ENCODE data around the gene SND1. TPM values are rescaled to one million over a fixed set of nuclear protein-coding genes. Genes with fewer than 3 reads are reported as not detected.

Gene SND1
- total RNA-seq, 2 experiments from 2014 or later, result 169 to 174 TPM

DNA sequence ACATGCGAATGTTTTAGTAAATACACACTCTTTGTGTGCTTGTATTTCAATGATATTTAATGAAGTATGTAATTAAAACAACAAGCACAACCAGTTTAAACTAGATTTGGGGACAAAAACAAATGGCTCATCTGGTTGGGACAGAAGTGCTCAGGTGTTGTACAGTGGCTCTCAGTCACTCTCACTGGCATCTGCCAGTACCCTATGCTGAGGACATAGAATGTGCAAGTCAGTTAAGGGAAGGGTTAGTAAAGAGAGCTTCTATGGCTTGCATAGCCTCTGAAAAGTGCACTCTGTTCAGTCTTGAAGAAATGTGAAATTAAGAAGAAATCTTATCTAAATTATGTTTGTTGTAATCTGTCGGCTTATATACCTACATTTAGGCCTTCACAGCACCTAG lies 196.2 kb downstream of the SND1 start:
- Mint-ChIP-seq H3K9me3 (ENCODE audit: insufficient read depth) (no peaks in the 10 kb centered on the region), H3K4me1 (ENCODE audit: low read depth) (peaks cover 21% of the 10 kb centered on the region), H3K27ac (no peak overlapping the region), H3K4me3 (no peak overlapping the region), H3K36me3 (ENCODE audit: low read depth) (peaks cover 44% of the 10 kb centered on the region), H3K27me3 (ENCODE audit: low read depth) (no peaks in the 10 kb centered on the region)
- ChIA-PET POLR2A (no interaction called here), CTCF (no interaction called here)
- DNase-seq, result no peak
- no peak for ATAC-seq

DNA sequence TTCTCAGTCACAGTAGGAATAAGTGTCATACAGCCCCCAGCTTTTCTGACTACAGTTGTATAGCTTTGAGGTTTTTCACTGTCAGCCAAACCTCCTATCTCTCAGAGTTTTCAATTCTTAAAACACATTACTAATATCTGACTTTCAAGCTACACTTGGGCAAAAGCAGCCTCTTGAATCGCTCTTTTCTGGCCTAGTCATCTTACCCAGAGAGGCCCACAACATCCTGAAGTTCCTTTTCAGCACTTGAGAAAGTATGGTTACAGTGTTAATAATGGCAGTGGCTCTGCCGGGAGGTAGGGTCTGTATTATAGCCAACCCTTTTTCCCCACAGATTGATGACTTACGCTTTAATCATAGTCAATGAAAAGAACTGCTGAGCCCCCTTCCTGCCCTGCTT lies 198.2 kb downstream of the SND1 start:
- DNase-seq (no peak), ATAC-seq (peak; percentile 36)
- Mint-ChIP-seq H3K9me3 (ENCODE audit: insufficient read depth) (no peaks in the 10 kb centered on the region), H3K27me3 (ENCODE audit: low read depth) (no peaks in the 10 kb centered on the region), H3K4me3 (no peak overlapping the region), H3K4me1 (ENCODE audit: low read depth) (peaks cover 28% of the 10 kb centered on the region), H3K36me3 (ENCODE audit: low read depth) (peaks cover 34% of the 10 kb centered on the region), H3K27ac (no peak overlapping the region)
- ChIA-PET CTCF (no interaction called here), POLR2A (no interaction called here)

DNA sequence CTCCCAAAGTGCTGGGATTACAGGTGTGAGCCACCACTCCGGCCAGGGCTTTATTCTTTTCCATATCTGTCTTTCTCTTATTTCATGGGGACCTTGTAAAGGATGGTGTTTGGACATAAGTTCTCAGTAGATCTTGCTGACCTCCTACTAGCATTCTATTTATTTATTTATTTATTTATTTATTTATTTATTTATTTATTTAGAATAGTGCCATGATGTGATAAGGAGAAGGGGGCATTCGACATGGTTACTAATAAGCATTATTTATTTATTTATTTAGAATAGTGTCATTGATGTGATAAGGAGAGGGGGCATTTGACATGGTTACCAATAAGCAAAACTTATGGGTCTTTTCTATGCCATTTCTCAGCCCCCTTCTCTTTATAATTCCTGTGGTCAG lies 202.4 kb downstream of the SND1 start:
- Mint-ChIP-seq H3K9me3 (ENCODE audit: insufficient read depth) (no peaks in the 10 kb centered on the region), H3K27me3 (ENCODE audit: low read depth) (peaks cover 6% of the 10 kb centered on the region), H3K27ac (no peak overlapping the region), H3K36me3 (ENCODE audit: low read depth) (peaks cover 30% of the 10 kb centered on the region), H3K4me3 (no peak overlapping the region), H3K4me1 (ENCODE audit: low read depth) (peaks cover 61% of the 10 kb centered on the region)
- ATAC-seq, result no peak
- ChIA-PET POLR2A (interaction anchor here (0.6 kb wide), 1 partner anchor 60 kb away, joined by 6 read pairs; no protein-coding TSS in a partner anchor), CTCF (interaction anchor here (0.6 to 1.6 kb wide), 2 partner anchors 146 to 148 kb away, joined by 4 to 8 read pairs; no protein-coding TSS in a partner anchor)
- DNase-seq, result no peak

DNA sequence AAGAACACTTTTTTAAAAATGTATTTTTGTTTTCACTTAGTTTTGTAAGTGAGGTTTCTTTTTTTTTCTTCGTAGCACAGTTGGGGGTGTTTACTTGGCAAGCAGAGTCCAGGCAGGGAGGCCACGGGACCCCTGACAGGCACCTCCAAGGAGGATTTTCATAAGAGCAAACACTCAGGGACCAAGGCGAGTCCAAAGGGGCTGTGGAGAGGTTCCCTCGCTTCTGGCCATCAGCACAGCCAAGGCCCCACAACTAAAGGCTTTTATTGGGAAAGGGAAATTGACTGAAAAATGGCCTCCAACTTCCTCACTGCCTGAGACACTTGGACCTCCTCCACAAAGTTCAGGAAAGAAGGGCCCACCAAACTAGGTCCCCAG lies 205.5 kb downstream of the SND1 start:
- DNase-seq, result no peak
- CTCF ChIA-PET, result no interaction called here
- no peak for ATAC-seq
- Mint-ChIP-seq H3K36me3 (ENCODE audit: low read depth) (peaks cover 22% of the 10 kb centered on the region), H3K9me3 (ENCODE audit: insufficient read depth) (no peaks in the 10 kb centered on the region), H3K4me3 (no peak overlapping the region), H3K27me3 (ENCODE audit: low read depth) (peaks cover 6% of the 10 kb centered on the region), H3K4me1 (ENCODE audit: low read depth) (peaks cover 59% of the 10 kb centered on the region), H3K27ac (no peak overlapping the region)
- POLR2A ChIA-PET, result no interaction called here

DNA sequence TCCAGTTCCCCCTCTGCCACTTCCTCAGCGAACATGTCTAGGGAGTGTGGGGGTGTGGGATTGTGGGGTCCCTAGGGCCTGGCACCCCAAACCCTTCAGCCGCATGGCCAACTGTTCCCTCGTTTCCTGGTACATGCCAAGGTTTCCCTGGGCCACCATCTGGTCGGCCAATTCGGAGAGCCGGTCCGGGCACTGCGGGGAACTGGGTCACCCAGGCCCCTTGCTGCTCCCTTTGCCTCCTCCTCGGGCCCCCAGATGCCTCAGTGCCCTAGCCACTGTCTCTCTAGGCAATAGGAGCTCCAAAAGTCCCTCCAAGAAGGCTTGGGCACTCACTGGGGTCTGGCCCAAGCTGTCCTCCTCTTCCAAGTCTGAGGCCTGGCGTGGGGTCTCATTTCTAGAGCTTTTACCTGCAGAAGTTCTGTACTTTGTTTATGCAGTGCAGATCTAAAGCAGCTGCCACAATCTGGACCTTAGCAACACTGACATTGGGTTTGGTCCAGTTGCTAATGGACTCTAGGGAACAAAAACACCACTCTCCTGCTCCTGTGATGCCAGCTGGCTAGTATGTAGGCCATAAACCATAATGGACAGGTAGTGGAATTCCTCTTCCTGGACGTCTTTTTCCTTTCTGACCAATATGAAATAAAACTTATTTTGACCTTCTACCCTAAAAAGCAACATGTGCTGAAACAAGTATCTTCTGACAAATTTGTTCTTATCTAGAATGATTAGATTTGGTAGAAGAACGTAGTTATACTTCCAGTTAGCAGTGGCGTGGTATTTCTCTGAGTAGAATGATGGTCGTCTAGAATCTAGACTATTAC lies 206.3 kb downstream of the SND1 start:
- CTCF ChIA-PET, result no interaction called here
- Mint-ChIP-seq H3K9me3 (ENCODE audit: insufficient read depth) (no peaks in the 10 kb centered on the region), H3K4me1 (ENCODE audit: low read depth) (peaks cover 54% of the 10 kb centered on the region), H3K27ac (no peak overlapping the region), H3K36me3 (ENCODE audit: low read depth) (peaks cover 22% of the 10 kb centered on the region), H3K27me3 (ENCODE audit: low read depth) (peaks cover 6% of the 10 kb centered on the region), H3K4me3 (no peak overlapping the region)
- DNase-seq (no peak), ATAC-seq (no peak)
- POLR2A ChIA-PET, result no interaction called here

DNA sequence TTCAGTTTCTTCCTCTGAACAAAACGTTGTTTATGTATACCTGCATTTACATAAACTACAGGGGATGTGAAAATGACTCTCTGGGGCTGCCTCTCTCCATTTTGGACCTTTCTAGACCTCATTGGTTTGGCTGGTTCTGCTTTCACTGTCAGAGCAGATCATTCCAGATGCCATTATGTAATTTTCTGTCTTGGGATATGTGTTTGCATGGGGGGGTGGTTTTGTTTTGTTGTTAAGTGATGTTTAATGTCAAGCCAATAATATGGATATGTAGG lies 206.9 kb downstream of the SND1 start:
- DNase-seq (no peak), ATAC-seq (no peak)
- Mint-ChIP-seq H3K36me3 (ENCODE audit: low read depth) (peaks cover 24% of the 10 kb centered on the region), H3K27me3 (ENCODE audit: low read depth) (peaks cover 6% of the 10 kb centered on the region), H3K4me3 (no peak overlapping the region), H3K4me1 (ENCODE audit: low read depth) (peaks cover 52% of the 10 kb centered on the region), H3K27ac (no peak overlapping the region), H3K9me3 (ENCODE audit: insufficient read depth) (no peaks in the 10 kb centered on the region)
- POLR2A ChIA-PET, result no interaction called here
- CTCF ChIA-PET, result no interaction called here

DNA sequence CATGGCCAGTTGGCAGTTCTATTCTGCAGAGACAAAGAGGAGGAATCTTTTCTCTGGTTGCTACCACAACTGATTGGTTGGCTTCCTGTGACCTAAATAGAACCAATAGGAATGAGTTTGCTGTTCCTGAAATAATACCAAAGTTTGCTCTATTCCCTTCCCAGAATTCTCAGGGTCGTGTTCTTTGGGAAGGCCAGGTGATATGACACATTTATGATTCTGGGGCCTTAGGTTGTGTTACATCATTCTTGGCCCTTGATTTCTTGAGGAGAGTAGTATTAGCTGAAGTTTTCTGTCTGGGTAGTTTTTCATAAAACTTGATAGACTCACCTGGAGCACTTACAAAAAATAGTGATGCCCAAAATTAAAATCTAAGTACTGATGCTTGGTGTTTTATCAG lies 207.3 kb downstream of the SND1 start:
- Mint-ChIP-seq H3K9me3 (ENCODE audit: insufficient read depth) (no peaks in the 10 kb centered on the region), H3K4me1 (ENCODE audit: low read depth) (peaks cover 53% of the 10 kb centered on the region), H3K27ac (no peak overlapping the region), H3K27me3 (ENCODE audit: low read depth) (peaks cover 6% of the 10 kb centered on the region), H3K4me3 (no peak overlapping the region), H3K36me3 (ENCODE audit: low read depth) (peaks cover 27% of the 10 kb centered on the region)
- POLR2A ChIA-PET, result no interaction called here
- DNase-seq, result no peak
- ATAC-seq, result no peak
- CTCF ChIA-PET, result no interaction called here

DNA sequence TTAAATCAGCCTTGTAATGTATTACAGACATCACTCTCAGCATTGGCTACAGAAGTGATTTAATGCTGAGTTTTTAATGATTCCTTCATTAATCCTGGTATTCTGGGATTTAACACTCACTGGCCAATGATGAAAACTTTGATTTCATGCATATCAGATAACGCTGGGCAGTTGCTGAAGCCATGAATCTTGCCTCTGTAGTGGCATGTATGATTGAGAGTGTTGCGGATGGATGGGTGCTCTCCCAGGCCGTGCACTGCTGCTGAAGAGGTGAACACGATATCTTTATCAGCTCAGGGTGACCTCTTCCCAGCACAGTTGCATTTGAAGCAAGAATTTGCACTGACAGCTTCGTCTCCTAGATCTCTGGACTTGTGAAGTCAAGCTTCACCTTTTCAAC lies 210.5 kb downstream of the SND1 start:
- peaks cover 37% of the 10 kb centered on the region for H3K36me3 Mint-ChIP-seq (ENCODE audit: low read depth)
- ATAC-seq, result no peak

DNA sequence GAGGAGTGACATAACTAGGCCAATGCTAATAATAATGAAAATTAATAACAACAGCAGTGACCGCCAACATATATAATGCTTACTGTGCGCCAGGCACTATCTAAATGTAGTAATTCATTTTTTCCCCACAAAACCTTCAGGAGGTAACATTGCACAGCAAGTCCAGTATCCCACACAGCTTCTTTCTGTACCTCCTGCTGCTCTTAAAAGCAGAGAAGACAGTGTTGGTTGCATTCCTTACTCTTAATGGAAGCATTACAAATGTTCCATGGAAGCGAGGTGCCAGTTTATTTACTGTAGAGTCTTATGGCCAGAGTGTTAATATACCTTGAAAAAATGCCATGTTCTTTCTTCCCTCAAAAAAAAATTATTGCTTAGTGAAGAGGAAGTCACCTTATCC lies 211.1 kb downstream of the SND1 start:
- CTCF ChIA-PET, result interaction anchor here (0.9 to 1.4 kb wide), 2 partner anchors 42 to 70 kb away, joined by 3 read pairs; no protein-coding TSS in a partner anchor

More for the DNA sequence above, 210.5 kb downstream of the SND1 start:
- peaks cover 48% of the 10 kb centered on the region for H3K4me1 Mint-ChIP-seq (ENCODE audit: low read depth)
- CTCF ChIA-PET, result interaction anchor here (1.4 kb wide), 1 partner anchor 43 kb away, joined by 3 read pairs; no protein-coding TSS in a partner anchor
- POLR2A ChIA-PET, result no interaction called here
- H3K9me3 Mint-ChIP-seq (ENCODE audit: insufficient read depth), result no peaks in the 10 kb centered on the region
- no peak overlapping the region for H3K4me3 Mint-ChIP-seq
- no peak for DNase-seq
- H3K27ac Mint-ChIP-seq, result no peak overlapping the region
- H3K27me3 Mint-ChIP-seq (ENCODE audit: low read depth), result no peaks in the 10 kb centered on the region

DNA sequence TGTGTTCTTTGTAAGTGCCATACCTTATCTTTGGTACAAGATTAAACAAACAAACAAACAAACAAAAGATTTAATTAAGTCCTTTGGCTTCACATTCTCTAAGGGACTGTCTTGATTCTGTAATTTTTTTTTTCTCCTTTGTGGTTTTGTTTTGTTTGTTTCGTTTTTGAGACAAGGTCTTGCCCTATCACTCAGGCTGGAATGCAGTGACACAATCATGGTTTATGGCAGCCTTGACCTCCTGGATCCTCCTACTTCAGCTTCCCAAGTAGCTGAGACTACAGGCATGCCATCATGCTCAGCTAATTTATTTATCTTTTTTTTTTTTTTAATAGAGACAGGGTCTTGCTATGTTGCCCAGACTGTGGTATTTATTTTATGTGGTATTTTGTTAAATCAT lies 213.5 kb downstream of the SND1 start:
- ChIA-PET CTCF (interaction anchor here (1.2 kb wide), 2 partner anchors 11 to 157 kb away, joined by 3 to 4 read pairs; no protein-coding TSS in a partner anchor), POLR2A (no interaction called here)
- H3K4me1 Mint-ChIP-seq (ENCODE audit: low read depth), result peaks cover 18% of the 10 kb centered on the region
- H3K27me3 Mint-ChIP-seq (ENCODE audit: low read depth), result no peaks in the 10 kb centered on the region
- ATAC-seq (no peak), DNase-seq (no peak)
- no peaks in the 10 kb centered on the region for H3K9me3 Mint-ChIP-seq (ENCODE audit: insufficient read depth)
- H3K4me3 Mint-ChIP-seq, result no peak overlapping the region
- peaks cover 27% of the 10 kb centered on the region for H3K36me3 Mint-ChIP-seq (ENCODE audit: low read depth)
- H3K27ac Mint-ChIP-seq, result no peak overlapping the region

More for the DNA sequence above, 211.1 kb downstream of the SND1 start:
- H3K4me3 Mint-ChIP-seq, result no peak overlapping the region
- peaks cover 42% of the 10 kb centered on the region for H3K4me1 Mint-ChIP-seq (ENCODE audit: low read depth)
- no peak overlapping the region for H3K27ac Mint-ChIP-seq
- POLR2A ChIA-PET, result no interaction called here
- H3K27me3 Mint-ChIP-seq (ENCODE audit: low read depth), result no peaks in the 10 kb centered on the region
- no peaks in the 10 kb centered on the region for H3K9me3 Mint-ChIP-seq (ENCODE audit: insufficient read depth)
- DNase-seq (no peak), ATAC-seq (no peak)
- peaks cover 37% of the 10 kb centered on the region for H3K36me3 Mint-ChIP-seq (ENCODE audit: low read depth)

DNA sequence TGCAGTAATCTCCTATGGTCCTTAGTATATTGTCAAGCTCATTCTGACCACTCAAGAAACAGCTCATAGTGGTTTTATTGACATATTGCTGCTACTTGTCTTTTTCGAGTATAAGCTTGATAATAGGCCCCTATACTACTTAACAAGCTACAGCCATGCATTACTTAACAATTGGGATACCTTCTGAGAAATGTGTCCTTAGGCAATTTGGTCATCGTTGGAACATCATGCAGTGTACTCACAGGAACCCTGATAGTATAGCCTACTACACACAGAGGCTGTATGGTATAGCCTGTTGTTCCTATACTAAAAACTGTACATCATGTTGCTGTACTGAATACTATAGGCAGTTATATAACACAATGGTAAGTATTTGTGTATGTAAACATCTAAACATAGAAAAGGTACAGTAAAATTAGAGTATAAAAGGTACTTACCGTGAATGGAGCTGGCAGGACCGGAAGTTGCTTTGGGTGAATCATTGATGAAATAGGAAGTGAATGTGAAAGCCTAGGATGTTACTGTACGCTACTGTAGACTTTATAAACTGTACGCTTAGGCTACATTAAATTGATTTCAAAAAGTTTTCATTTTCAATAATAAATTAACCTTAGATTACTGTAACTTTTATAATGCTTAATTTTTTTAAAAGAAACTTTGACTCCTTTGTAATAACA lies 218.4 kb downstream of the SND1 start:
- Mint-ChIP-seq H3K36me3 (ENCODE audit: low read depth) (peaks cover 19% of the 10 kb centered on the region), H3K27ac (no peak overlapping the region), H3K4me1 (ENCODE audit: low read depth) (peaks cover 7% of the 10 kb centered on the region), H3K9me3 (ENCODE audit: insufficient read depth) (no peaks in the 10 kb centered on the region), H3K27me3 (ENCODE audit: low read depth) (no peaks in the 10 kb centered on the region), H3K4me3 (no peak overlapping the region)
- ChIA-PET CTCF (interaction anchor here (1.7 kb wide), 1 partner anchor 14 kb away, joined by 5 read pairs; no protein-coding TSS in a partner anchor), POLR2A (no interaction called here)
- ATAC-seq (no peak), DNase-seq (no peak)

DNA sequence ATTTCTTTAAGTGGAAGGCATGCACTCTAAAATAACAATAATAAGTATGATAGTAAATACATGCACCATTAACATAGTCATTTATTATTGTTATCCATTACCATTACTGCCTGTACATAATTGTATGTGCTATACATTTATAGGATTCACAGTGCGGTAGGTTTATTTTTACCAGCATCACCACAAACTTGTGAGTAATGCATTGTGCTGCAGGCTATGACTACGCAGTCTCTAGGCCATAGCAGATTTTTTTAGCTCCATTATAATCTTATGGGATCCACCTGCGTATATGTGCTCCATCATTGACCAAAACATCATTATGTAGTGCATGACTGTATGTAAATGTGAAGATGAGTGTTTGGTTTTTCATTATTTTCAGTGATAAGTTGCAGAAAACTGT lies 219.2 kb downstream of the SND1 start:
- no peak overlapping the region for H3K27ac Mint-ChIP-seq
- H3K4me3 Mint-ChIP-seq, result no peak overlapping the region
- H3K36me3 Mint-ChIP-seq (ENCODE audit: low read depth), result peaks cover 17% of the 10 kb centered on the region
- ATAC-seq (no peak), DNase-seq (no peak)
- peaks cover 4% of the 10 kb centered on the region for H3K4me1 Mint-ChIP-seq (ENCODE audit: low read depth)
- H3K27me3 Mint-ChIP-seq (ENCODE audit: low read depth), result no peaks in the 10 kb centered on the region
- POLR2A ChIA-PET, result no interaction called here
- H3K9me3 Mint-ChIP-seq (ENCODE audit: insufficient read depth), result no peaks in the 10 kb centered on the region
- CTCF ChIA-PET, result interaction anchor here (1.7 kb wide), 1 partner anchor 15 kb away, joined by 5 read pairs; no protein-coding TSS in a partner anchor

Data from activated CD8-positive, alpha-beta T cell treated with anti-CD3 and anti-CD28 coated beads, Interleukin-2, amount 10 ng/mL, durations not matched to agents 7 days and 5 days (primary cell).